IPS DF 19.7 (cell line): Measurements from ENCODE around the gene MARCHF2.
"Not testable (repeated sequence)": the region's sequence is repeated elsewhere in the genome, so short reads cannot be mapped to it uniquely, and the experiment has no call there.

Experiments used
- DNase-seq: peaks from one replicate; pipeline ENCODE4 v3.0.0-alpha.2; 2013; ENCODE audit warnings: low read depth, low spot score

MARCHF2 gene, protein sequence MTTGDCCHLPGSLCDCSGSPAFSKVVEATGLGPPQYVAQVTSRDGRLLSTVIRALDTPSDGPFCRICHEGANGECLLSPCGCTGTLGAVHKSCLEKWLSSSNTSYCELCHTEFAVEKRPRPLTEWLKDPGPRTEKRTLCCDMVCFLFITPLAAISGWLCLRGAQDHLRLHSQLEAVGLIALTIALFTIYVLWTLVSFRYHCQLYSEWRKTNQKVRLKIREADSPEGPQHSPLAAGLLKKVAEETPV

DNA sequence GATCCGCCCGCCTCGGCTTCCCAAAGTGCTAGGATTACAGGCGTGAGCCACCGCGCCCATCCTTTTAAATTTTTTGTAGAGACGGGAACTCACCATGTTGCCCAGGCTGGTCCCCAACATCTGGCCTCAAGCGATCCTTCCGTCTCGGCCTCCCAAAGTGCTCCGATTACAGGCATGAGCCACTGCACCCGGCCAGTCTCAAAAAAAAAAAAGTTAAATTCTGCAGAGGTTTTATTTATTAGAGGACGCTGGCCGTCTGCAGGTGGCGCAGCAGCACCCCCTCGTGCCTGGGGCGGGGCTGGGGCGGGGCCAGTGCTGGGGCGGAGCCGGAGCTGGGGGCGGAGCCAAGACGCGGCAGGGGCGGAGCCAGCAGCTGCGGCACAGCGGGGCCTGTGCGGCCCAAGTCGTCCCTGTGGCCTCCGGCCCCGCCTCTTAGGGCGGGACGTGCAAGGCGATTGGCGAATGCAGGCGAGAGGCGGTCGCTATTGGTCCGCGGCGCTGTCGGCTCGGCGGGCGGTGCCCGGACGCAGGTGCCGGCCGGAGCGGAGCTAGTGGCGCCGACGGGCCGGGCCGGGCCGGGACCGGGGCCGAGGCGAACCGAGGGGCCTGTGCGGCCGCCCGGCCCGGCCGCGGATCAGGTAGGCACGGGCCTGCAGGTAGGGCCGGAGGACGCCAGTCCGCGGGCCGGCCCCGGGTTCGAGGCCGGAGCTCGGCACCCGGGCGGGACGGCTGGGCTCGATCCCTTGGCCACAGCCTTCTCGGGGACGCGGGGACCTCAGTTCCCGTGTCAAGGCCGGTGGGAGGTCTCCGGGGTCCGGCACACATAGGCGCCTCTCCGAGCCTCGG is at the start of gene MARCHF2:
TSS of gene MARCHF2 (plus strand) at position 523 of the 846 bp plus-strand sequence. CDS start 8,536 bp downstream, outside the sequence.
- DNase-seq, result no peak

DNA sequence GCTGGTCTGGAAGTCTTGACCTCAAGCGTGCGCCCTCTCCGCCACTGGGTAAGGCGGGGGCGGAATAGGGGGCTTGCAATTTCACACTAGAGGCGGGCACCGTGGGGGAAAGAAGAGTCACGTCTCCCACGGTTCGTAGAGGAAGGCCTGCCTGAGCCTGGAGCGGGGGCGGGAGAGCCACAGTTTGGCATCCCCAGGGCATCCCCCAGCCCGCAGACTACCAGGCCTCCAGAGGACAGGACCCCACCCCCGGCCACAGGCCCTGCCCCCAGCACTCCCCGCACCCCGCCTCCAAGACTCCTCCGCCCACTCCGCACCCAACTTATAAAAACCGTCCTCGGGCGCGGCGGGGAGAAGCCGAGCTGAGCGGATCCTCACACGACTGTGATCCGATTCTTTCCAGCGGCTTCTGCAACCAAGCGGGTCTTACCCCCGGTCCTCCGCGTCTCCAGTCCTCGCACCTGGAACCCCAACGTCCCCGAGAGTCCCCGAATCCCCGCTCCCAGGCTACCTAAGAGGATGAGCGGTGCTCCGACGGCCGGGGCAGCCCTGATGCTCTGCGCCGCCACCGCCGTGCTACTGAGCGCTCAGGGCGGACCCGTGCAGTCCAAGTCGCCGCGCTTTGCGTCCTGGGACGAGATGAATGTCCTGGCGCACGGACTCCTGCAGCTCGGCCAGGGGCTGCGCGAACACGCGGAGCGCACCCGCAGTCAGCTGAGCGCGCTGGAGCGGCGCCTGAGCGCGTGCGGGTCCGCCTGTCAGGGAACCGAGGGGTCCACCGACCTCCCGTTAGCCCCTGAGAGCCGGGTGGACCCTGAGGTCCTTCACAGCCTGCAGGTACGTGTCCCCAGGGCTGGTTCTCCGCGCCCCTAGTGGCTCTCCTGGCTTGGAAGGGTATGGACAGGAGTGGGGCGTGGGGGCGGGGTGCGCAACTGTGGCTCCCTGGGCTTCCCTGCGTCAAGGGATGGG is 49.0 kb upstream of the MARCHF2 start, which contains the start of gene ANGPTL4:
TSS of gene ANGPTL4 (plus strand) at position 353 of the 969 bp plus-strand sequence. CDS start at position 520, 167 bp downstream.
- no peak for DNase-seq

DNA sequence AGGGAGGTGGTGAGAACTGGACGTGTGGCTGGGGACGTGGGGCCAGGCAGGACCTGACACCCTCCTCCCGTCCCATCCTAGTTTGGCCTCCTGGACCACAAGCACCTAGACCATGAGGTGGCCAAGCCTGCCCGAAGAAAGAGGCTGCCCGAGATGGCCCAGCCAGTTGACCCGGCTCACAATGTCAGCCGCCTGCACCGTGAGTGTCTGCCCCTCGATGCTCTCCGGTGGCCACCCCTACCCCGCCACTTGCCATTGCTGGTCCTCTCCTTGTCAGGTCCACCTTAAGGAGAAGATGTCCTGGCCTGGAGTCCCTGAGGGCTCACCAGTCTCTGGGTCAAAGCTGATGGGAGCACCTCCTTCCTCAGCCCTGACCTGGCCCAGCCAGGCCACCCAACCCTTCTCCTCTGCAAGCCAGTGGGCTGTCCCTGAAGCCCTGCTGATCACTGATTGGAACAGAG is 47.0 kb upstream of the MARCHF2 start:
- DNase-seq, result no peak

DNA sequence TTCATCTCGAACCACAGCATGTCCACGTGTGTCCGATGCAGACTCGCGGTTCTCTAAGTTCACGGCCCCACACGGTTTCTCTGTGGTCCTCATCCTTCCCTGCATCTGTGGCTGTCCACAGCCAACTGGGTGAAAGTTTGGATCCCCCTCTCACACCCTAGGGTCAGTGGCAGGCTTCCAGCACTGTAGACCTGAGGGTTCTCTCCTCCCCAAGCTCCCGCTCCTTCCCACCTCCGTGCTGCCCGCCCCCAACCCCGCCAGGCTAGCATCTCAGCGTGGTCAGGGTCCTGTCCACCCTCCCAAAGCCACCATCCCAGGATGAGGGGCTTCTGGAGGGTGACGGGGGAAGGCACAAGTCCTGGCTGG is 46.2 kb upstream of the MARCHF2 start:
- no peak for DNase-seq

DNA sequence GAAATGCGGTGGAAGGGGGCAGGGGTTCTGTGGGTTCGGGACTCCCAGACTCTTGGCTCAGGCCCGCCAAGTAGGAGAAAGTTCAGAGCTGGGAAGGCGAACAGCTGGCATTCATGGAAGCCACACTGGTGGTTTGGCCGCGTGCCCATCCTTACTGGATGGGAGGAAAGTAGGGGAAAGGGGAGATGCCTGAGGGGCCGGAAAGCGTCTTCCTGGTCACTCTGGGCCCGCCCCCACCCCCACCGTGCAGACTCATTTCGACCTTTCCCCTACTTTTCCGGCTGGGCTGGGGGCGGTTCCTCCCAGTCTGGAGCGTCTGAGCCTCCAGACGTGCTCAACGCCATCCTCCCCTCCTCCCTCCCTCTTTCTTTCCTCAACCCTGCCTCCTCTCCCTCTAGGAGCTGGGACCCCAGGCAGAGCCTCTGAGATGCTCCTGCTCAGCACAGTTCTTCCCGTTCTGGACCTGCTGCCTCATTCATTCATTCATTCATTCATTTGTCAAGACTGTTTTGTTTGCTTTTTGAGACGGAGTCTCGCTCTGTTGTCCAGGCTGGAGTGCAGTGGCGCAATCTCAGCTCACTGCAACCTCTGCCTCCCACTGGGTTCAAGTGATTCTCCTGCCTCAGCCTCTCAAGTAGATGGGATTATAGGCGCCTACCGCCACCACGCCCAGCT is 45.6 kb upstream of the MARCHF2 start:
- no peak for DNase-seq

DNA sequence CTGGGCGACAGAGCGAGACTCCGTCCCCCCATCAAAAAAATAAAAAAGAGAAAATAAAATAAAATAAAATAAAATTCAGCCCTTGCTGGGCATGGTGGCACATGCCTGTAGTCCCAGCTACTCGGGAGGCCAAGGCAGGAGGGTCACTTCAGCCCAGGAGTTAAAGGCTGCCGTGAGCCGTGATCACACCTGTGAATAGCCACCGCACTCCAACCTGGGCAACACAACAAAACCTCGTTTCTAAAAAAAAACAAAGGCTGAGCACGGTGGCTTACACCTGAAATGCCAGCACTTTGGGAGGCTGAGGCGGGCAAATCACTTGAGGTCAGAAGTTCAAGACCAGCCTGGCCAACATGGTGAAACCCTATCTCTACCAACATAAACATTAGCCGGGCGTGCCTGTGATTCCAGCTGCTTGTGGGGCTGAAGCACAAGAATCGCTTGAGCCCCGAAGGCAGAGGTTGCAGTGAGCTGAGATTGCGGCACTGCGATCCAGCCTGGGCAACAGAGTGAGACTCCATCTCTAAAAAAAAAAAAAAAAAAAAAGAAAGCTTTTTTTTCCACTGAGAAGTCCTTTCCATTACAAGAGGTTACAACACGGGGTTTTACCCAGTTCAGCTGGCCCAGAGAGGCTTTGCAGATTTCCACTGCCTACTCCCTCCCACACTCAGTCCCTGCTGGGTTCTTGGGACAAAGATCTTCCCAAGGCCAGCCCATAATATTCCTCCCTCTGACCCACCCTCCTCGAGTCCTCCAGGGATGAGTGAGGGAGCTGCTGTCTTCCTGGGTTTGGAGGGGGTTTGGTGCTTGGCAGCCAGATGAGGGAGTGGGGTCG is 42.7 kb upstream of the MARCHF2 start:
- no peak for DNase-seq

DNA sequence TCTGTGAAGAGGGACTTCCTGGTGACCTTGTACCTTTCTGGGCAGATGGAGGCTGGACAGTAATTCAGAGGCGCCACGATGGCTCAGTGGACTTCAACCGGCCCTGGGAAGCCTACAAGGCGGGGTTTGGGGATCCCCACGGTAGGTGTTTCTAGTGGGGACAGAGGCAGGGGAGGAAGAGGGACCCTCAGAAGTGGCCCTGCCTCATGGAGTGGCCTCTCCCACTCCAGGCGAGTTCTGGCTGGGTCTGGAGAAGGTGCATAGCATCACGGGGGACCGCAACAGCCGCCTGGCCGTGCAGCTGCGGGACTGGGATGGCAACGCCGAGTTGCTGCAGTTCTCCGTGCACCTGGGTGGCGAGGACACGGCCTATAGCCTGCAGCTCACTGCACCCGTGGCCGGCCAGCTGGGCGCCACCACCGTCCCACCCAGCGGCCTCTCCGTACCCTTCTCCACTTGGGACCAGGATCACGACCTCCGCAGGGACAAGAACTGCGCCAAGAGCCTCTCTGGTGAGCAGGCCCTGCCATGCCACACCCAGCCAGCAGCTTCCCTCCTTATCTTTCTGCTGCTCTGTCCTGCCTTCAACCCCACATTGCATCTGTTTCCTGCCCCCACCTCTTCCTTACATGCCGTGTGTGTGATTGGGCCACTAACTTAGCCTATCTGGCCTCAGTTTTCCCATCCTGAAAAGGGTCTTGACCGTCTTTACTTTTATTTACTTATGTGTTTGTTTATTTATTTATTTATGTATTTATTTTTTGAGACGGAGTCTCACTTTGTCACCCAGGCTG is 41.9 kb upstream of the MARCHF2 start:
- DNase-seq, result no peak

DNA sequence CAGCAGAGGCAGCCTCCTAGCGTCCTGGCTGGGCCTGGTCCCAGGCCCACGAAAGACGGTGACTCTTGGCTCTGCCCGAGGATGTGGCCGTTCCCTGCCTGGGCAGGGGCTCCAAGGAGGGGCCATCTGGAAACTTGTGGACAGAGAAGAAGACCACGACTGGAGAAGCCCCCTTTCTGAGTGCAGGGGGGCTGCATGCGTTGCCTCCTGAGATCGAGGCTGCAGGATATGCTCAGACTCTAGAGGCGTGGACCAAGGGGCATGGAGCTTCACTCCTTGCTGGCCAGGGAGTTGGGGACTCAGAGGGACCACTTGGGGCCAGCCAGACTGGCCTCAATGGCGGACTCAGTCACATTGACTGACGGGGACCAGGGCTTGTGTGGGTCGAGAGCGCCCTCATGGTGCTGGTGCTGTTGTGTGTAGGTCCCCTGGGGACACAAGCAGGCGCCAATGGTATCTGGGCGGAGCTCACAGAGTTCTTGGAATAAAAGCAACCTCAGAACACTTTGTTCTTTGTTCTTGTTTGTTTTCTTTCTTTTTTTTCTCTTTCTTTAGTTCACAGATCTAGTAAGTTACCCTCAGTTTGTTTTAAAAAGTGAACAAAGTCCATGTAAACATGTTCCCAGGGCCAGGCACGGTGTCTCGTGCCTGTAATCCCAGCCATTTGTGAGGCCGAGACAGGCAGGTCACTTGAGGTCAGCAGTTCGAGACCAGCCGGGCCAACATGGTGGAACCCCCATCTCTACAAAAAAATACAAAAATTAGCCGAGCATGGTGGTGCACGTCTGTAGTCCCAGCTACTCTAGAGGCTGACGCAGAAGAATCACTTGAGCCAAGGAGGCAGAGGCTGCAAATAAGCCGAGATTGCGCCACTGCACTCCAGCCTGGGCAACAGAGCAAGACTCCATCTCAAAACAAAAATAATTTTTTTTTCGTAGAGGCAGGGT is 39.0 kb upstream of the MARCHF2 start:
- no peak for DNase-seq

DNA sequence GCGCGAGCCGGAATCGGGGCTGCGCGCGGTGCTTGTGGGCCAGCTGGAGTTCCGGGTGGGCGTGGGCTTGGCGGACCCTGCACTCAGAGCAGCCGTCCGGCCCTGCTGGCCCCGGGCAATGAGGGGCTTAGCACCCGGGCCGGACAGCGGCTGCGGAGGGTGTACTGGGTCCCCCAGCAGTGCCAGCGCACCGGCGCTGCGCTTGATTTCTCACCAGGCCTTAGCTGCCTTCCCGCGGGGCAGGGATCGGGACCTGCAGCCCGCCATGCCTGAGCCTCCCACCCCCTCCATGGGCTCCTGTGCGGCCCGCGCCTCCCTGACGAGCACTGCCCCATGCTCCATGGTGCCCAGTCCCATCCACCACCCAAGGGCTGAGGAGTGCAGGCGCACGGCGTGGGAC is 37.3 kb upstream of the MARCHF2 start:
- DNase-seq, result not testable (repeated sequence)

DNA sequence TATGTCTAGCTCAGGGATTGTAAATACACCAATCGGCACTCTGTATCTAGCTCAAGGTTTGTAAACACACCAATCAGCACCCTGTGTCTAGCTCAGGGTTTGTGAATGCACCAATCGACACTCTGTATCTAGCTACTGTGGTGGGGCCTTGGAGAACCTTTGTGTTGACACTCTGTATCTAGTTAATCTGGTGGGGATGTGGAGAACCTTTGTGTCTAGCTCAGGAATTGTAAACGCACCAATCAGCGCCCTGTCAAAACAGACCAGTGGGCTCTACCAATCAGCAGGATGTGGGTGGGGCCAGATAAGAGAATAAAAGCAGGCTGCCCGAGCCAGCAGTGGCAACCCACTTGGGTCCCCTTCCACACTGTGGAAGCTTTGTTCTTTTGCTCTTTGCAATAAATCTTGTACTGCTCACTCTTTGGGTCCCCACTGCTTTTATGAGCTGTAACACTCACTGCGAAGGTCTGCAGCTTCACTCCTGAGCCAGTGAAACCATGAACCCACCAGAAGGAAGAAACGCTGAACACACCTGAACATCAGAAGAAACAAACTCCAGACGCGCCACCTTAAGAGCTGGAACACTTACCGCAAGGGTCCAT is 36.6 kb upstream of the MARCHF2 start:
- DNase-seq, result not testable (repeated sequence)

DNA sequence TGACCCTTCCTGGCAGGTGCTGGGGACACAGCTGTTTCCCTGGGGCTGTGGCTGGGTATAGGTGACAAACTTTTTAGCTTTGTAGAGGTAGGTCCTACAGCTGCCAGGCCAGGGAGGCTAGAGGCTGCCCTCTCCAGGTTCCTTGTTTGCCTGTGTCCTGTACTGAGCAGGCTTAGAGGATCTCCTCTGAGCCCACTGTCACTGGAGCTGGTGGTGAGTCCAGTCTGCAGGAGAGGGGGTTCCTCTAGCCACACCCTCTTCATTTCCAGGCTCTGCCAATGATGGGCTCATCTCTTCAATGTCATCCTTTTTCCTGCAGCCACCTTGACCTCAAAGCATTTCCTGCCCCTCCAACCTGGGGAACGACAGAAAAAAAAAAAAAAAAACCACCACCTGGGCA is 35.5 kb upstream of the MARCHF2 start:
- DNase-seq, result no peak

DNA sequence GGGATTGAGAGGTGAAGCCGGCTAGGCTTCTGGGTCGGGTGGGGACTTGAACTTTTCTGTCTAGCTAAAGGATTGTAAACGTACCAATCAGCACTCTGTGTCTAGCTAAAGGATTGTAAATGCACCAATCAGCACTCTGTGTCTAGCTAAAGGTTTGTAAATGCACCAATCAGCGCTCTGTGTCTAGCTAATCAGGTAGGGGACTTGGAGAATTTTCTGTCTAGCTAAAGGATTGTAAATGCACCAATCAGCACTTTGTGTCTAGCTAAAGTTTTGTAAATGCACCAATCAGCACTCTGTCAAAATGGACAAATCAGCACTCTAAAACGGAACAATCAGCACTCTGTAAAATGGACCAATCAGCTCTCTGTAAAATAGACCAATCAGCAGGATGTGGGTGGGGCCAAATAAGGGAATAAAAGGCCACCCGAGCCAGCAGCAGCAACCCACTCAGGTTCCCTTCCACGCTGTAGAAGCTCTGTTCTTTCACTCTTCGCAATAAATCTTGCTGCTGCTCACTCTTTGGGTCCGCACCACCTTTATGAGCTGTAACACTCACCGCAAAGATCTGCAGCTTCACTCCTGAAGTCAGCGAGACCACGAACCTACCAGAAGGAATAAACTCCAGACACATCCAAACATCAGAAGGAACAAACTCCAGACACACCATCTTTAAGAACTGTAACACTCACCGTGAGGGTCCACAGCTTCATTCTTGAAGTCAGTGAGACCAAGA is 33.8 kb upstream of the MARCHF2 start:
- DNase-seq, result not testable (repeated sequence)

DNA sequence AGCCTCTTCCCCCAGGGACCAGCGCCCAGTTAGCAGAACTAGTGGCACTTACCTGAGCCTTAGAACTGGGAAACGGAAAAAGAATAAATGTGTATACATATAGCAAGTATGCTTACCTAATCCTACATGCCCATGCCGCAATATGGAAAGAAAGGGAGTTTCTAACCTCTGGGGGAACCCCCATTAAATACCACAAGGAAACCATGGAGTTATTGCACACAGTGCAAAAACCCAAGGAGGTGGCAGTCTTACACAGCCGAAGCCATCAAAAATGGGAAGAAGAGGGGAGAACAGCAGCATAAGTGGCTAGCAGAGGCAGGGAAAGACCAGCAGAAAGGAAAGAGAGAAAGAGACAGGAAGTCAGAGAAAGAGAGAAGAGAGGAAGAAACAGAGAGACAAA is 28.5 kb upstream of the MARCHF2 start:
- not testable (repeated sequence) for DNase-seq

DNA sequence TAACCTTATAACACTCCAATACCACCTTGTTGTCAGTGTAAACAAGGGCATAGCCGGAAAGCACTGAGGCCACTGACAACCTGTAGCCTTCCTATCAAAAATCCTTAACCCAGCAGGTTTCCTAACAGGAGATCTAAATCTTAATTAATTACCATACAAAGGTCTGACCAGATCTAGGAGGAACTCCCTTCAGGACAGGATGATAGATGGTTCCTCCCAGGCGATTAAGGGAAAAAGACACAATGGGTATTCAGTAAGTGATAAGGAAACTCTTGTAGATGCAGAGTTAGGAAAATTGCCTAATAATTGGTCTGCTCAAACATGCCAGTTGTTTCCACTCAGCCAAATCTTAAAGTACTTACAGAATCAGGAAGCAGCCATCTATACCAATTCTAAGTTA is 28.0 kb upstream of the MARCHF2 start:
- DNase-seq, result not testable (repeated sequence)

DNA sequence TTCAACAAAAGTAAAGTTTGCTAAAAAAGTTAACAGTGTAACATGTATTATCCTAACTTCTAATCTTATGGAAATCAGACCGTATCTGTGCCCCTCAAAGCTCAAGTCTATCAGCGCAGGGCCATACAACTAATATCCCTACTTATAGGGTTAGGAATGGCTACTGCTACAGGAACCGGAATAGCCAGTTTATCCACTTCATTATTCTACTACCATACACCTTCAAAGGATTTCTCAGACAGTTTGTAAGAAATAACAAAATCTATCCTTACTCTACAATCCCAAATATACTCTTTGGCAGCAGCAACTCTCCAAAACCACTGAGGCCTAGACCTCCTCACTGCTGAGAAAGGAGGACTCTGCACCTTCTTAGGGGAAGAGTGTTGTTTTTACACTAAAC is 27.5 kb upstream of the MARCHF2 start:
- DNase-seq, result not testable (repeated sequence)

DNA sequence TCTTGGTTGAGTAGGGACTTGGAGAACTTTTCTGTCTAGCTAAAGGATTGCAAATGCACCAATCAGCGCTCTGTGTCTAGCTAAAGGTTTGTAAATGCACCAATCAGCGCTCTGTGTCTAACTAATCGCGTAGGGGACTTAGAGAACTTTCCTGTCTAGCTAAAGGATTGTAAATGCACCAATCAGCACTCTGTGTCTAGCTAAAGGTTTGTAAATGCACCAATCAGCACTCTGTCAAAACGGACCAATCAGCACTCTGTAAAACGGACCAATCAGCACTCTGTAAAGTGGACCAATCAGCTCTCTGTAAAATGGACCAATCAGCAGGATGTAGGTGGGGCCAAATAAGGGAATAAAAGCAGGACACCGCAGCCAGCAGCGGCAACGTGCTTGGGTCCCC is 26.7 kb upstream of the MARCHF2 start:
- DNase-seq, result not testable (repeated sequence)

DNA sequence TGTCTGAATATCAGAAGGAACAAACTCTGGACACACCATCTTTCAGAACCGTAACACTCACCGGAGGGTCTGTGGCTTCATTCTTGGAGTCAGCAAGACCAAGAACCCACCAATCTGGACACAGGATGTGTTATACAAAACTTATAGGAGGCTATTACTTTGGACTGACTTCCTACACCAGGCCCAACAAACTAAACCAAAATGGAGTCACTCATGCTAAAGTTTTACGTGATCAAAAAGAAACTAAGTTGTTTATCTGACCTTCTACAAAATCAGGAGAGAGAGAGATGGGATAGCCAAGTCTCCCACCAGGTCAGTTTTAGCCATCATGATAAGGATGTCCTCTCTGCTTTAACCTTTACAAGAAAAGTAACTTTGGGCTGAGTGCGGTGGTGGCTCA is 26.1 kb upstream of the MARCHF2 start:
- no peak for DNase-seq
